Fibroblast of upper back skin (primary cell): ENCODE measurements around the gene C2CD5.

Experiments used
- DNase-seq: peaks from one replicate; pipeline ENCODE4 v3.0.0-alpha.2; 2013

The C2CD5 gene

DNA sequence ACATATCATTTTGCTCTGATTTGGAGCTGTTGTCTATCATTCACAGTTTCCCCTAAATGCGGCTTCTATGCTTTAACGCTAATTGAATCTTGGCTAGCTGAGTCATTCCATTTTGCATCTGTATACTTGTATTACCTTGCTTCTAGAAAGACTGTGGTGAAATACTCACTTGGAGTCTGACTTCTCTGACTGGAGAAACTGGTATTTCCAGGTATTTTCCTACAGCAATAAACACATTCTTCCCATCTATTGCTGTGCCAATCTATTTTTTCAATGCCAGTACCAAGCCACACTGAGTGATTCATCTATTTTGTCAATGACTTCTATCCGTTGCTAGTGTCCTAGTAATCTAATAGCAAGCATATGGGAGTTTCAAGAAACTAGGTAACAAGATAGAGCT is 133.9 kb downstream of the C2CD5 start:
- no peak for DNase-seq

DNA sequence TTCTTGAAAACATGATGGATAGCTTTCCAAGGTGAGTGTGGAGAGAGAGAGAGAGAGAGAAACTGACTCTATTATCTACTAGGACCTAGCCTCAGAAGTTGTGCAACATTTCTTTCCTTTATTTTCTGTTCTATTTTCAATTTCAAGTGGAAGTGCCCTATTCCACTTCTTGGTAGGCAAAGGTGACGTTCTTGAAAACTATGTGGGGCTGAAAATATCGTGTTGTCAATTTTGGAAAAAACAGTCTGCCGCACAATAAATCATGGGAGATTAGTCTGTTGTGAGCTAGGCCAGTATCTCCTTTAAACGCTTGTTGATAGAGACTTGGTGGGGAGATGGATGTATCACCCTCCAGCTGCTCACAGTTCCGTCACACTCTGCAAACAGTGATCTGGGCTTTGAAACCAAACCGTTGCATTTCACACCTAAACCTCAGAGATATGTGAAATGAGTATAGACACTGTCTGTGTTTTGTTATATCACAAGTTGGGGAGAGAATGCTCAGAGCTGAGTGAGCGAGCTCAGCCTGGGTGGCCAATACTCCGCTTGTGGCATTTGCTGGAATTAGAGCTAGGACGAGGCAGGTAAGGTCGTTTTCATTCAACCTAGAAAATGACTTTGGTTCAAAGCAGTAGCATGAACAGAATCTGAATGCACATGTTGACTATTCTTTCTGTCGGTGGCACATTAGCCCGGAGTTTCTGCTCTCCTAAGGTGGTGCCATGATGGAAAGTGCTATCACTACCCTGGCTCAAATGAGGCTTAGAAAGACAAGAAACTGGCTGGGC is 134.8 kb downstream of the C2CD5 start:
- DNase-seq: no peak

GRCh38 chr12:22408610-22409376 is 135.5 kb downstream of the C2CD5 start:
- DNase-seq: no peak

DNA sequence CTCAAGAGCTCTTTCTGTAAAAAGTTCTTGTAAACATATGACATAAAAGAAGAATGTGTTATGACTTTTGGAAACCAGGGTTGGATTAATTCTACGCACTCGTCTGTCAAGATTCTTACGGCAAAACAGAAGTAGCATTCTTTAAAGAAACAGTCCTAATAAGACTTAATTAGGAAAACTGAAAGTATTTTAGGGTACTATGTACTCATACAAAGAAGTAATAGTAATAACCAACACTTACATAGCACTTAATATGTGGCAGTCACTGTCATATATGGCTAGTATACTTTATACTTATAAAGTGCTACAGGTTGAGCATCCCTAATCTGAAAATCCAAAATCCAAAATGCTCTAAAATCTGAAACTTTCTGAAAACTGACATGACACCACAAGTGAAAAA is 136.9 kb downstream of the C2CD5 start:
- no peak for DNase-seq

GRCh38 chr12:22406627-22407026 is 137.7 kb downstream of the C2CD5 start:
- DNase-seq: no peak

DNA sequence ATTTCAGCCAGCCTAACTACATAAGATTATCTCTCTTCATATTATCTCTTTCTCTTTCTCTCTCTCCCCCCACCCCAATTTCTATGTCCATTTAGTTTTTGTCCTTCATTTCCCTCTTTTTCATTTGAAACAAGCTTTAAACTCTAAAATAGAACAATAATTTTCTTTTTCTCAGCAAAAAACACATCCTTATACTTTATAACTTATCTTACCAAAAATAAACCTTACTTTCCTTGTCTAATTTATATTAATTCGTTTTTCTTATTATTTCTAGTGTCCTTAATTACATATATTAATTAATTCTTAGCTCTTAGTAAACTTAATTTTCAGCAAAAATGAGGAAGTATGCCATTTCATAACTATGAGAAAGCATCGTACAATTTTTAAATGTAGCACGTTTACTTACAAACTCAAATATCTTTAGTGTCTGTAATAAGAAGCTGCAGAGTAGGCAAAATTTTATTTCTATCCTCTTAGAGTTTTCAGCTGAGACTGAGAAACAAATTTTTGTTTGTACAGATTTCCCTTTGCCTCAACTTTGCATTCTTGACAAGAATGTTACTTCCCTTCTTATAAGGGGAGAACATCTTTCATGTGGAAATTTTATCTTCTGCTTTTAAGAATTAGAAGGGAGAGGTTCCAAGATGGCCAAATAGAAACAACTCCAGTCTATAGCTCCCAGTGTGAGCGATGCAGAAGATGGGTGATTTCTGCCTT is 144.7 kb downstream of the C2CD5 start:
- no peak for DNase-seq
